IMR-90 (cell line): ENCODE results near the gene TCP11L1.

Source experiments
- BHLHE40 ChIP-seq: fragments of 150-350 bp; IDR thresholded peaks from 2 replicates; pipeline ENCODE4 v1.6.1; 2016; ENCODE audit warnings: mild to moderate bottlenecking, low read depth, low read length
- MAFK ChIP-seq: IDR thresholded peaks from 2 replicates; pipeline ENCODE4 v1.6.1; 2012; ENCODE audit warnings: low read depth, low read length, improper control_type of control experiment
- NFE2L2 ChIP-seq: fragments of 150-350 bp; IDR thresholded peaks from 2 replicates; pipeline ENCODE4 v1.6.1; 2016; ENCODE audit warnings: low read depth, mild to moderate bottlenecking, low read length
- POLR2A ChIP-seq: IDR thresholded peaks from 2 replicates; pipeline ENCODE4 v1.6.1; 2012; ENCODE audit warnings: mild to moderate bottlenecking, low read depth, low read length
- RAD21 ChIP-seq: IDR thresholded peaks from 2 replicates; pipeline ENCODE4 v1.6.1; 2012; ENCODE audit warnings: low read length, improper control_type of control experiment
- RCOR1 ChIP-seq: IDR thresholded peaks from 2 replicates; pipeline ENCODE4 v1.6.1; 2012; ENCODE audit warnings: mild to moderate bottlenecking, low read length, improper control_type of control experiment; ENCODE audit not compliant: insufficient replicate concordance
- RFX5 ChIP-seq: IDR thresholded peaks from 2 replicates; pipeline ENCODE4 v1.8.0; 2012; ENCODE audit warnings: low read depth, mild to moderate bottlenecking, low read length, moderate library complexity
- TF ChIP-seq, protein P1 (sequence below): conservative IDR thresholded peaks from 2 replicates; pipeline ENCODE4 v1.5.1; 2012; ENCODE audit warnings: mild to moderate bottlenecking, low read depth, low read length, improper control_type of control experiment

- TF ChIP-seq RCOR1 (no peak), BHLHE40 (no peak), RAD21 (no peak), MAFK (no peak), RFX5 (no peak), POLR2A (no peak), NFE2L2 (no peak)
- TF ChIP-seq, protein P1, sequence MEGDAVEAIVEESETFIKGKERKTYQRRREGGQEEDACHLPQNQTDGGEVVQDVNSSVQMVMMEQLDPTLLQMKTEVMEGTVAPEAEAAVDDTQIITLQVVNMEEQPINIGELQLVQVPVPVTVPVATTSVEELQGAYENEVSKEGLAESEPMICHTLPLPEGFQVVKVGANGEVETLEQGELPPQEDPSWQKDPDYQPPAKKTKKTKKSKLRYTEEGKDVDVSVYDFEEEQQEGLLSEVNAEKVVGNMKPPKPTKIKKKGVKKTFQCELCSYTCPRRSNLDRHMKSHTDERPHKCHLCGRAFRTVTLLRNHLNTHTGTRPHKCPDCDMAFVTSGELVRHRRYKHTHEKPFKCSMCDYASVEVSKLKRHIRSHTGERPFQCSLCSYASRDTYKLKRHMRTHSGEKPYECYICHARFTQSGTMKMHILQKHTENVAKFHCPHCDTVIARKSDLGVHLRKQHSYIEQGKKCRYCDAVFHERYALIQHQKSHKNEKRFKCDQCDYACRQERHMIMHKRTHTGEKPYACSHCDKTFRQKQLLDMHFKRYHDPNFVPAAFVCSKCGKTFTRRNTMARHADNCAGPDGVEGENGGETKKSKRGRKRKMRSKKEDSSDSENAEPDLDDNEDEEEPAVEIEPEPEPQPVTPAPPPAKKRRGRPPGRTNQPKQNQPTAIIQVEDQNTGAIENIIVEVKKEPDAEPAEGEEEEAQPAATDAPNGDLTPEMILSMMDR, result no peak
Observed at GRCh38 chr11:33000181-33000580, 39.2 kb upstream of the TCP11L1 start.
